GM13977 (cell line): Measurements from ENCODE around the gene UMOD.

Source experiments
- DNase-seq: peaks from one replicate; pipeline ENCODE4 v3.0.0; 2012; ENCODE audit warnings: low spot score
- CTCF ChIP-seq: IDR thresholded peaks from 2 replicates; pipeline ENCODE4 v1.5.1; 2012; ENCODE audit warnings: mild to moderate bottlenecking, control low read depth; ENCODE audit not compliant: insufficient read depth; ENCODE audit errors: extremely low read depth, missing control alignments
- in situ Hi-C: fragments of 300-500 bp; cut with MboI; formaldehyde crosslinking; loops from one replicate; pipeline ENCODE4 v1.12.0; 2022; ENCODE audit warnings: low sequenced_read_pairs, low pct_unique_long_range_greater_than_20kb, mixed read lengths, inconsistent platforms; ENCODE audit not compliant: unreplicated experiment

The UMOD gene

GRCh38 chr16:20302389-20302788 is 50.1 kb downstream of the UMOD start:
- no peak for DNase-seq
- in situ Hi-C loops: loop anchor here (10.0 kb wide), 1 partner anchor 398 kb away; no protein-coding TSS in a partner anchor
- no peak for TF ChIP-seq CTCF

GRCh38 chr16:20301840-20302239 is 50.7 kb downstream of the UMOD start:
- in situ Hi-C loops: loop anchor here (10.0 kb wide), 1 partner anchor 397 kb away; no protein-coding TSS in a partner anchor
- no peak for DNase-seq

GRCh38 chr16:20300312-20301097 is 52.0 kb downstream of the UMOD start:
- peak; percentile 90 for TF ChIP-seq CTCF
- in situ Hi-C loops: loop anchor here (10.0 kb wide), 1 partner anchor 396 kb away; no protein-coding TSS in a partner anchor
- peak; percentile 67 for DNase-seq

More at GRCh38 chr16:20301840-20302239, 50.7 kb downstream of the UMOD start:
- TF ChIP-seq CTCF: no peak

DNA sequence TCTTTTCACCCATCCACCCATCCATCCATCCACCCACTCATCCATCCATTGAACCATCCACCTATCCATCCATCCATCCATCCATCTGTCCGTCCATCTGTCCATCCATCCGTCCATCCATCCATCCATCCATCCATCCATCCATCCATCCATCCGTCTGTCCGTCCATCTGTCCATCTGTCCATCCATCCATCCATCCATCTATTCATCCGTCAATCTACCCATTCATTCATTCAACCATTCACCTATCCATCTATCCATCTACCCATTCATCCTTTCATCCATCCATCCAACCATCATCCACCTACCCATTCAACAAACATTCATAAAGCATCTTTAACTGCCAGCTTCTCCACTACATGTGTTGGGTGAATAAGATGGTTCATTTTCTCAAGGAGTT is 54.1 kb downstream of the UMOD start:
- in situ Hi-C loops: no loop called here
- TF ChIP-seq CTCF: no peak
- DNase-seq: no peak

DNA sequence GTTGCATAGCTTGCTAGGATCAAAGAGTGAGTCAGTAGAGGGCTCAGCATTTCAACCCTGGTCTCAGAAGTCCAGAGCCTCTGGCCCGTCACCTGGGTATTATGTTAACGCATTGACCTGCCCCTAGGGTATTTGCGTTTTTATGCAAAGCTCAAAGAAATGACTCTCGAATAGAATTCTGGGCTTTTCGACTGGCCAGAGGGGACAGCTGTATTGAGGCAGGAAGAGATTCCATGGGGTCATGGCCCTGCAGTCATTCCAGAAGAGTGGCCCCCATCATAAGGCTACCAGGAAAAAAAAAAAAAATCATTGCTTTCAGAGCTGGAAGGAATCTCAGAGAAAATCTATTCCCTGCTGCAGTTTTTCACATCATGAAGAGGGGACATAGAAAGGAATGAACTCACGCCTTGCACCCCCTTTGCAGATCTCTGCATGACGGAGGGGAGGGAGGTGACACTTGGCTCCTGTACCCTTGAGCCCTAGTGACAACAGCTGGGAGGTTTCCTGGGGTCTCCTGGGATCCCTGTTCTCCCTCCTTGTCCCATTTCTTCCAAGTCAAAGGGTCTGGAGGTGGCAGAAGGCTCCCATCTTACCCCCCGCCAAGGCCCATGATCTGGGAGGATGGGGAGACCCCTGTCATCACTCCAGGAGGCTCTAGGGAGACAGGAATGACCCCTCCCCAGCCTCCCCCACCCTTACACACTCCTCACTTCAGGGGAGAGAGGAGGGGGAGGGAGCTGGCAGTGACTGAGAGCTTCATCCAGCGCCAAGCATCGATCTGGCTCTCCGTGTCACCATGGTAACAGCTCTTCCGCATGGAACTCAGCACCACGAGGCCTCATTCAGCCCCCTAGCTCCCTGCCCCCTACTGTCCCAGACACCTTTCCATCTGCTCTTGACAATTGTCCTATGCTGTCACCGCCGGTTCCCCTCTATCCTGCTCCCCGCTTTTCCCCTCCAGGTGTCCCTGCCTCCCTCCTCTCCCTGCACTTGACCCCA is 61.0 kb downstream of the UMOD start:
- DNase-seq: no peak
- in situ Hi-C loops: no loop called here
- TF ChIP-seq CTCF: no peak

- TF ChIP-seq CTCF: no peak
- in situ Hi-C loops: no loop called here
- DNase-seq: no peak
These were observed 62.9 kb downstream of the UMOD start for GRCh38 chr16:20289571-20289970.
